Suprapubic skin (tissue), 4 donors: ENCODE results near the gene C22orf39.

Source experiments
- EP300 ChIP-seq: sonication (generic); formaldehyde crosslinking; IDR thresholded peaks from one replicate; pipeline ENCODE4 v1.6.1; 2017; ENCODE audit warnings: antibody characterized with exemption
- POLR2A ChIP-seq, 2 donors: fragments of 450-650 bp; IDR thresholded peaks; one replicate each; pipeline ENCODE4 v1.6.1; 2017; ENCODE audit warnings: antibody characterized with exemption in 2 of 2, mild to moderate bottlenecking in 2 of 2, moderate library complexity in 2 of 2
- POLR2AphosphoS5 ChIP-seq, 3 donors: sonication (generic); formaldehyde crosslinking; IDR thresholded peaks; one replicate each; pipeline ENCODE4 v1.6.1; 2017; ENCODE audit warnings: antibody characterized with exemption in 3 of 3
- TF ChIP-seq, protein P1 (sequence below), 2 donors: fragments of 200-600 bp in 1 of 2; fragments of 450-650 bp in 1 of 2; sonication (generic) in 1 of 2; IDR thresholded peaks; one replicate each; pipeline ENCODE4 v1.5.1; 2016 to 2019; ENCODE audit warnings: antibody characterized with exemption in 2 of 2, mild to moderate bottlenecking in 1 of 2, moderate library complexity in 1 of 2

DNA sequence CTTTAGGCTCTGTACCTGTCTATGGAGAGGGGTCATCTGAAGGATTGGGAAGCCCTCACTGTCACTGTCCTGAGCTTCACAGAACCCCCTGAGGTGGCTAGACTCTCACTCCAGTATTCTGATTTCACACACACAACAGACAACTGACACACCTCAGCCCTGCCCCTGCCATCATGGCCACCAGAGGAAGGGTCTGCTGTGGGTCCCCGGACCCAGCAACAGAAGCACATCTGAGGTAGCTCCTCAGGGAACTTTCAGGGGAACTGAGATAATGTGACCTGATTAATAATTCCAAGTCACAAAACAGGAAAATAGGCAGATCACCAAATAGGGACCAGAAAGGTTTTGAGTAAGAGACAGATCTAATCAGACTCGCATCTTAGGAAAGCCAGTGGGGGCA is 7.5 kb upstream of the C22orf39 start:
- TF ChIP-seq POLR2AphosphoS5 (IDR thresholded peaks at IDR 0.05) (no peak), EP300 (no peak), POLR2A (IDR thresholded peaks at IDR 0.05) (no peak)
- TF ChIP-seq, protein P1, sequence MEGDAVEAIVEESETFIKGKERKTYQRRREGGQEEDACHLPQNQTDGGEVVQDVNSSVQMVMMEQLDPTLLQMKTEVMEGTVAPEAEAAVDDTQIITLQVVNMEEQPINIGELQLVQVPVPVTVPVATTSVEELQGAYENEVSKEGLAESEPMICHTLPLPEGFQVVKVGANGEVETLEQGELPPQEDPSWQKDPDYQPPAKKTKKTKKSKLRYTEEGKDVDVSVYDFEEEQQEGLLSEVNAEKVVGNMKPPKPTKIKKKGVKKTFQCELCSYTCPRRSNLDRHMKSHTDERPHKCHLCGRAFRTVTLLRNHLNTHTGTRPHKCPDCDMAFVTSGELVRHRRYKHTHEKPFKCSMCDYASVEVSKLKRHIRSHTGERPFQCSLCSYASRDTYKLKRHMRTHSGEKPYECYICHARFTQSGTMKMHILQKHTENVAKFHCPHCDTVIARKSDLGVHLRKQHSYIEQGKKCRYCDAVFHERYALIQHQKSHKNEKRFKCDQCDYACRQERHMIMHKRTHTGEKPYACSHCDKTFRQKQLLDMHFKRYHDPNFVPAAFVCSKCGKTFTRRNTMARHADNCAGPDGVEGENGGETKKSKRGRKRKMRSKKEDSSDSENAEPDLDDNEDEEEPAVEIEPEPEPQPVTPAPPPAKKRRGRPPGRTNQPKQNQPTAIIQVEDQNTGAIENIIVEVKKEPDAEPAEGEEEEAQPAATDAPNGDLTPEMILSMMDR (IDR thresholded peaks at IDR 0.05) = no peak
